NCI-H526 (cell line): ENCODE data around the gene TRMT11.

Experiments
- DNase-seq, 2 experiments: peaks; one replicate each; lab custom pipeline; 2025; lab: John Stamatoyannopoulos, UW

The TRMT11 gene

GRCh38 chr6:126076992-126077664 lies 90.8 kb downstream of the TRMT11 start:
- no peak for DNase-seq

GRCh38 chr6:126077810-126078776 lies 91.8 kb downstream of the TRMT11 start:
- DNase-seq = no peak

- DNase-seq = no peak
These were observed 97.5 kb downstream of the TRMT11 start for GRCh38 chr6:126083875-126084274.

- DNase-seq = no peak
These were observed 100.2 kb downstream of the TRMT11 start for GRCh38 chr6:126086560-126086959.
